Mesenchymal stem cell (in vitro differentiated cells and primary cell): Measurements from ENCODE around the gene OR12D2. TPM values are rescaled to one million over a fixed set of nuclear protein-coding genes. Genes with fewer than 3 reads are reported as not detected.
"Not testable (repeated sequence)": the region's sequence is repeated elsewhere in the genome, so short reads cannot be mapped to it uniquely, and the experiment has no call there.

Source experiments
- DNase-seq: peaks from one replicate; pipeline ENCODE4 v3.0.0-alpha.2; 2013
- H2AFZ ChIP-seq: one replicate; pipeline ENCODE4 v1.6.1; 2013; ENCODE audit warnings: low read depth, mild to moderate bottlenecking, control low read depth, inconsistent platforms, low read length, moderate library complexity
- H2AK5ac ChIP-seq: 2 replicates; pipeline ENCODE4 v1.6.1; 2013; ENCODE audit warnings: low read length, moderate library complexity, mild to moderate bottlenecking, inconsistent platforms; ENCODE audit not compliant: severe bottlenecking
- H2BK120ac ChIP-seq: one replicate; pipeline ENCODE4 v1.6.1; 2013; ENCODE audit warnings: low read depth, mild to moderate bottlenecking, inconsistent platforms, low read length, moderate library complexity
- H2BK12ac ChIP-seq, 2 experiments: one replicate each; pipeline ENCODE4 v1.6.1; 2013; ENCODE audit warnings: inconsistent platforms in 2 of 2, low read length in 2 of 2, mild to moderate bottlenecking in 2 of 2, moderate library complexity in 2 of 2, control low read depth in 1 of 2
- H2BK15ac ChIP-seq: one replicate; pipeline ENCODE4 v1.6.1; 2013; ENCODE audit warnings: mild to moderate bottlenecking, low read depth, inconsistent platforms; ENCODE audit not compliant: poor library complexity, severe bottlenecking
- H2BK5ac ChIP-seq: 2 replicates; pipeline ENCODE4 v1.6.1; 2013; ENCODE audit warnings: low read depth, mild to moderate bottlenecking, low read length, control low read depth, inconsistent platforms; ENCODE audit not compliant: poor library complexity, severe bottlenecking
- H3K14ac ChIP-seq, 2 experiments: one replicate each; pipeline ENCODE4 v1.6.1; 2013; ENCODE audit warnings: inconsistent platforms in 2 of 2, low read length in 2 of 2, control low read depth in 1 of 2, mild to moderate bottlenecking in 1 of 2, moderate library complexity in 1 of 2
- H3K18ac ChIP-seq, 2 experiments: one replicate each; pipeline ENCODE4 v1.6.1; 2013; ENCODE audit warnings: inconsistent platforms in 2 of 2, low read length in 2 of 2, control low read depth in 1 of 2, low read depth in 1 of 2, mild to moderate bottlenecking in 1 of 2
- H3K23ac ChIP-seq, 2 experiments: one replicate each; pipeline ENCODE4 v1.6.1; 2013; ENCODE audit warnings: inconsistent platforms in 2 of 2, low read length in 2 of 2, mild to moderate bottlenecking in 2 of 2, moderate library complexity in 2 of 2, control low read depth in 1 of 2
- H3K27ac ChIP-seq: 2 replicates; pipeline ENCODE4 v1.5.1; 2013; ENCODE audit warnings: mild to moderate bottlenecking, moderate library complexity, low read length, control low read depth, inconsistent platforms; ENCODE audit not compliant: poor library complexity, severe bottlenecking
- H3K27me3 ChIP-seq, 2 experiments: 2 replicates each; pipeline versions ENCODE4 v1.6.1 to v1.7.0; 2013; ENCODE audit warnings: low read length in 2 of 2, mild to moderate bottlenecking in 2 of 2, moderate library complexity in 2 of 2, control low read depth in 1 of 2, inconsistent platforms in 1 of 2; ENCODE audit not compliant: control insufficient read depth in 1 of 2, insufficient read depth in 1 of 2
- H3K36me3 ChIP-seq, 2 experiments: 2 replicates each; pipeline versions ENCODE4 v1.6.1 to v1.7.0; 2013; ENCODE audit warnings: low read length in 2 of 2, control low read depth in 1 of 2, inconsistent platforms in 1 of 2, low read depth in 1 of 2, mild to moderate bottlenecking in 1 of 2; ENCODE audit not compliant: insufficient read depth in 2 of 2, control insufficient read depth in 1 of 2
- H3K4ac ChIP-seq, 2 experiments: one replicate each; pipeline ENCODE4 v1.6.1; 2013; ENCODE audit warnings: inconsistent platforms in 2 of 2, low read length in 2 of 2, mild to moderate bottlenecking in 2 of 2, moderate library complexity in 2 of 2, control low read depth in 1 of 2, low read depth in 1 of 2
- H3K4me1 ChIP-seq: 2 replicates; pipeline ENCODE4 v1.6.1; 2013; ENCODE audit warnings: low read depth, low read length, control low read depth; ENCODE audit not compliant: control insufficient read depth, insufficient read depth
- H3K4me2 ChIP-seq: 2 replicates; pipeline ENCODE4 v1.6.1; 2013; ENCODE audit warnings: low read length, mild to moderate bottlenecking, inconsistent platforms; ENCODE audit not compliant: poor library complexity, severe bottlenecking
- H3K4me3 ChIP-seq, 2 experiments: 2 replicates each; pipeline versions ENCODE4 v1.5.1 to v1.7.0; 2013; ENCODE audit warnings: low read length in 2 of 2, mild to moderate bottlenecking in 2 of 2, control low read depth in 1 of 2, low read depth in 1 of 2; ENCODE audit not compliant: insufficient read depth in 1 of 2
- H3K79me1 ChIP-seq: replicated peaks from 2 replicates; pipeline ENCODE4 v1.6.1; 2013; ENCODE audit warnings: mild to moderate bottlenecking, control low read depth, low read length, inconsistent platforms; ENCODE audit not compliant: poor library complexity, severe bottlenecking
- H3K9ac ChIP-seq: 2 replicates; pipeline ENCODE4 v1.7.0; 2013; ENCODE audit warnings: mild to moderate bottlenecking, low read length, moderate library complexity
- H3K9me3 ChIP-seq: 2 replicates; pipeline ENCODE4 v1.7.0; 2013; ENCODE audit warnings: mild to moderate bottlenecking, low read length; ENCODE audit not compliant: control insufficient read depth
- H4K8ac ChIP-seq: one replicate; pipeline ENCODE4 v1.6.1; 2013; ENCODE audit warnings: inconsistent platforms, mild to moderate bottlenecking, low read length, moderate library complexity
- H4K91ac ChIP-seq: one replicate; pipeline ENCODE4 v1.6.1; 2013; ENCODE audit warnings: mild to moderate bottlenecking, low read length, inconsistent platforms
- WGBS: methylation state at CpG from one replicate; pipeline ENCODE4 v1.1.7; 2013; ENCODE audit warnings: mixed read lengths; 5-methylcytosine and 5-hydroxymethylcytosine counted together
- polyA plus RNA-seq, 2 experiments: library from polyadenylated mRNA; stranded (reverse); fragments of 200-250 nt; gene quantifications; one replicate each; pipeline ENCODE4 v1.2.3, GENCODE V29; 2013

OR12D2 gene, protein sequence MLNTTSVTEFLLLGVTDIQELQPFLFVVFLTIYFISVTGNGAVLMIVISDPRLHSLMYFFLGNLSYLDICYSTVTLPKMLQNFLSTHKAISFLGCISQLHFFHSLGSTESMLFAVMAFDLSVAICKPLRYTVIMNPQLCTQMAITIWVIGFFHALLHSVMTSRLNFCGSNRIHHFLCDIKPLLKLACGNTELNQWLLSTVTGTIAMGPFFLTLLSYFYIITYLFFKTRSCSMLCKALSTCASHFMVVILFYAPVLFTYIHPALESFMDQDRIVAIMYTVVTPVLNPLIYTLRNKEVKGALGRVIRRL
- not detected for polyA plus RNA-seq (2013, experiment 1 of 2)
- polyA plus RNA-seq (2013, experiment 2 of 2), result not detected

DNA sequence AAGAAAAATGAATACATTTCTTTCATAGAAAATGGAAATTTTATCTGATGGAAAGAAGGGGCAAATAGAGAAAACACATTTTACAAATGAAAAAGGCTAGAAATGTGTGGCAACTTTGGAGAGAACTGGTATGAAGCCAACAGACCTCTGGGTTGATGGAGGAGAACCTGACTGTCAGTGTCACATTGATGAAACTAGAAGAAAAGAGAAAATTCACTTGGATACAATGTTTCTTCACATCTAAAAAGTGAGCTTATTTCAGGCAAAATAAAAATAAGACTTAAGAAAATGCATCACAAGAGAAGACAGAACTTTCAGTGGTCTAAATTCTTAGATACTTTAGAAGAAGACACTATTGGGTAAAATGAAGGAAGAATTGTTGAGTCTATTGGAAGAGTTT, at the start of gene OR12D2:
Gene OR12D2 (plus strand): TSS at position 301 of the 400 bp plus-strand sequence. CDS start 1,069 bp downstream, outside the sequence.
- H3K27me3 ChIP-seq, result no peaks in the 10 kb centered on the region
- no peak for DNase-seq
- no peak within 1 kb of the TSS for H2AK5ac ChIP-seq
- no peak within 1 kb of the TSS for H4K8ac ChIP-seq
- no peaks in the 10 kb centered on the region for H3K79me1 ChIP-seq
- no peak within 1 kb of the TSS for H4K91ac ChIP-seq
- no peak within 1 kb of the TSS for H3K23ac ChIP-seq
- H3K27ac ChIP-seq, result no peak within 1 kb of the TSS
- H2BK15ac ChIP-seq, result no peak within 1 kb of the TSS
- no peak within 1 kb of the TSS for H2BK5ac ChIP-seq
- no peak within 1 kb of the TSS for H3K4ac ChIP-seq
- no peaks in the 10 kb centered on the region for H3K36me3 ChIP-seq
- no peak within 1 kb of the TSS for H2BK120ac ChIP-seq
- no peak within 1 kb of the TSS for H2BK12ac ChIP-seq
- H3K4me2 ChIP-seq, result no peak within 1 kb of the TSS
- no peaks in the 10 kb centered on the region for H3K4me1 ChIP-seq
- no peak within 1 kb of the TSS for H2AFZ ChIP-seq
- no peak within 1 kb of the TSS for H3K18ac ChIP-seq
- H3K14ac ChIP-seq, result no peak within 1 kb of the TSS
- no peak within 1 kb of the TSS for H3K9ac ChIP-seq
- H3K9me3 ChIP-seq, result no peaks in the 10 kb centered on the region
- no peak within 1 kb of the TSS for H3K4me3 ChIP-seq

DNA sequence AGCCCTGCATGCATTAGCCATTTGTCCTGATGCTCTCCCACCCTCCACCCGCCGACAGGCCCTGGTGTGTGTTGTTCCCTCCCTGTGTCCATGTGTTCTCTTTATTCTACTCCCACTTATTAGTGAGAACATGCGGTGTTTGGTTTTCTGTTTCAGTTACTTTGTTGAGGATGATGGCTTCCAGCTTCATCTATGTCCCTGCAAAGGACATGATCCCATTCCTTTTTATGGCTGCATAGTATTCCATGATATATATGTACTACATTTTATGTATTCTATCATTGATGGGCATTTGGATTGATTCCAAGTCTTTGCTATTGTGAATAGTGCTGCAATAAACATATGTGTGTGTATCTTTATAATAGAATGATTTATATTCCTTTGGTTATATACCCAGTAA, 46.1 kb upstream of the OR12D2 start:
- not testable (repeated sequence) for H2BK15ac ChIP-seq, H3K4me2 ChIP-seq, H3K79me1 ChIP-seq, H3K4ac ChIP-seq, H2AFZ ChIP-seq, H3K9me3 ChIP-seq, H3K4me3 ChIP-seq, H3K4me1 ChIP-seq, H3K27ac ChIP-seq, H2BK120ac ChIP-seq, H3K36me3 ChIP-seq, H4K8ac ChIP-seq, H3K14ac ChIP-seq, H3K9ac ChIP-seq, H2AK5ac ChIP-seq, H2BK5ac ChIP-seq, DNase-seq, H2BK12ac ChIP-seq, H3K23ac ChIP-seq, H3K18ac ChIP-seq, H4K91ac ChIP-seq, H3K27me3 ChIP-seq
- no CpG with 5 or more reads among the region's 3 CpGs for WGBS

DNA sequence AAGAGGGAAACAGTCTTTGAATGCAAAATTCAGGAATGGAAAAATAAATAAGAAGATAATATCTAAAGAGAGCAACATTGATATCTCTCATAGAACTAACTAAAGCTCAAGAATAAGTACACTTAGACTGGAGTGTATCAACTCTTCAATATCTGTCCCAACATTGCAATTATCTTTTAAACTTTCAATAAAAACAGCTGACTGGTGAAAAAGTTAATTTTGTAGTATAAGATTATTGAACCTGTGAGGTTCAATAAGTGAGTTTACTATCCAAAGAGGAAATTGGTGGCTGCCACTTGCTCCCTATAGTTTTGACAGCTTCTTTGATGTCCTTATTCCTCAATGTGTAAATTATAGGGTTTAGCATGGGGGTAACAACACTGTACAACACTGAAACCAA, 40.5 kb upstream of the OR12D2 start:
- H3K27ac ChIP-seq, result no peak overlapping the region
- H3K4me3 ChIP-seq, result no peak overlapping the region
- H2BK12ac ChIP-seq, result no peak overlapping the region
- no peaks in the 10 kb centered on the region for H3K4me1 ChIP-seq
- H2AK5ac ChIP-seq, result no peak overlapping the region
- no peak overlapping the region for H2BK120ac ChIP-seq
- H3K4ac ChIP-seq, result no peak overlapping the region
- H3K14ac ChIP-seq, result no peak overlapping the region
- no peak overlapping the region for H2BK15ac ChIP-seq
- H2BK5ac ChIP-seq, result no peak overlapping the region
- no peak overlapping the region for H3K9ac ChIP-seq
- no peak overlapping the region for H2AFZ ChIP-seq
- H3K36me3 ChIP-seq, result no peaks in the 10 kb centered on the region
- no peaks in the 10 kb centered on the region for H3K79me1 ChIP-seq
- no peak overlapping the region for H3K23ac ChIP-seq
- no peak for DNase-seq
- H4K8ac ChIP-seq, result no peak overlapping the region
- no peaks in the 10 kb centered on the region for H3K27me3 ChIP-seq
- no peak overlapping the region for H3K18ac ChIP-seq
- no peak overlapping the region for H3K4me2 ChIP-seq
- no peak overlapping the region for H4K91ac ChIP-seq
- H3K9me3 ChIP-seq, result peaks cover 2% of the 10 kb centered on the region

DNA sequence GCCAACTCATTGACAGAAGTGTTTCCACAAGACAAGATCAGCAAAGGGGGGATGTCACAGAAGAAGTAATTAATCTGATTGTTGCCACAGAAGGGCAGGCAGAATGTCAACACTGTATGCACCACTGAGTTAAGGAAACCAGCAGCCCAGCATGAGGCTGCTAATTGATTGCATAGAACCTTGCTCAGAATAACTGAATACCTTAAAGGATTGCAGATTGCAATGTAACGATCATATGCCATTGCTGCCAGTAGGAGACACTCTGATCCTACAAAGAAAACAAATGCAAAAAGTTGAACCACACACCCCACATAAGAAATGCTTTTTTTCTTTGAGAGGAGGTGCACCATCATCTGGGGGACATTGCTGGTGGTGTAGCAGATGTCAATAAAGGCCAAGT, 39.8 kb upstream of the OR12D2 start:
- Histone ChIP-seq H3K9ac (no peak overlapping the region), H4K8ac (no peak overlapping the region), H2BK120ac (no peak overlapping the region), H3K27me3 (no peaks in the 10 kb centered on the region), H3K14ac (no peak overlapping the region), H2BK15ac (no peak overlapping the region), H2BK12ac (no peak overlapping the region), H4K91ac (no peak overlapping the region), H3K79me1 (no peaks in the 10 kb centered on the region), H3K23ac (no peak overlapping the region), H2AK5ac (no peak overlapping the region), H3K4me2 (no peak overlapping the region), H3K36me3 (no peaks in the 10 kb centered on the region), H3K27ac (no peak overlapping the region), H3K18ac (no peak overlapping the region), H3K4ac (no peak overlapping the region), H3K4me3 (no peak overlapping the region), H2BK5ac (no peak overlapping the region), H3K9me3 (peaks cover 2% of the 10 kb centered on the region), H2AFZ (no peak overlapping the region), H3K4me1 (no peaks in the 10 kb centered on the region)
- 22% methylated on average over 1 of the region's 1 CpG for WGBS
- DNase-seq, result no peak
